IPS-18c (cell line): ENCODE results near the gene CNRIP1.
"Not testable (repeated sequence)": the region's sequence is repeated elsewhere in the genome, so short reads cannot be mapped to it uniquely, and the experiment has no call there.

Experiments
- H3K4me3 ChIP-seq: 2 replicates; pipeline ENCODE4 v1.7.0; 2013; ENCODE audit warnings: low read depth, mild to moderate bottlenecking, low read length, moderate library complexity; ENCODE audit not compliant: insufficient read depth
- H3K9me3 ChIP-seq: one replicate; pipeline ENCODE4 v1.6.1; 2013; ENCODE audit warnings: mild to moderate bottlenecking, low read length, moderate library complexity; ENCODE audit not compliant: control insufficient read depth, insufficient read depth

Gene CNRIP1

DNA sequence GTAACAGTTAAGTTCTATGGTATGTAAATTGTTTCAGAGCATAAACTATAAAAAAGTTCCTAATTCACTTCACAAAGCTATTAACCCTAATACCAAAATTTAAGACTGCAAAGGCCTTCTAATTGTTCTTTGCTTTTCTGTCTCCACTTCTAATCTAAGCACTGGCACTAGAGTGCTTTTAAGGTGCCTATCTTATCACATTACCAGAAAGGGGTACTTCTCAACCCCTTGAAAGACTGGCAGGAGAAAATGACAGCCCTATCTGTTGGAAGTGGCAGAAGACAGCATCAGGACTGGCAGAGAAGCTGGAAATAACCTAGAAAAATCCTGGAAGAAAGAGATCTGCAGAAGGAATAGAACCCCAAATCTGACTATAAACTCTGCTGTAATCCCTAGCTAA, 10.3 kb downstream of the CNRIP1 start:
- H3K4me3 ChIP-seq, result no peak overlapping the region

GRCh38 chr2:68303902-68304272, 15.9 kb downstream of the CNRIP1 start:
- not testable (repeated sequence) for H3K4me3 ChIP-seq, H3K9me3 ChIP-seq

More for the DNA sequence above, 10.3 kb downstream of the CNRIP1 start:
- H3K9me3 ChIP-seq, result no peaks in the 10 kb centered on the region

- H3K9me3 ChIP-seq, result no peaks in the 10 kb centered on the region
- no peak overlapping the region for H3K4me3 ChIP-seq
Measured at GRCh38 chr2:68303033-68303901, 16.5 kb downstream of the CNRIP1 start.

DNA sequence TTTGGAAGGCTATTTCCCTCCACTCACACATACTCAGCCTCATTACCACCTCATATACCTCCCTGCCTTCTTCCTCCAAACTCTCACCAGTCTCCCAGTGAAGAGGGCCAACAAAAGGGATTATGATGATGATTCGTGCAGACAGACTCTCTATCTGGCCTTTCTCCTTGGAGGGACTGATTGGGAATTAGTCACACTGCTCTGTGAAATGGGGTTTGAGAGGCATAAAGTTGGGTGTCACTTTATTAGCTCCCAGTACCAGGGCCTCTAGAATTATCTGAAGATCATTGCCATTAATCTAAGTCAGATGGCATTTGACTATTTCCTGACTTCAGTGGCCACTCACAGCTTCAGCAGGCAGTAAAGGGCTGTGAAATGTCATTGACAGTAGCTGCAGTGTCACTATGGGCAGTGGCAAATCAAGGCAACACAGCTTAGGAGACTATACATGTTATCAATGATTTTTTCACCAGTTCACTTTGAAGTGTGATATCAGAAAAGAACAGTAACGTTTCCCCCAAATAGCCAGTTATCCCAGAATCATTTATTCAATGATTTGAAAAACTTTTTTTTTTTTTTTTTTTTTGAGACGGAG, 17.4 kb downstream of the CNRIP1 start:
- Histone ChIP-seq H3K9me3 (no peaks in the 10 kb centered on the region), H3K4me3 (no peak overlapping the region)

DNA sequence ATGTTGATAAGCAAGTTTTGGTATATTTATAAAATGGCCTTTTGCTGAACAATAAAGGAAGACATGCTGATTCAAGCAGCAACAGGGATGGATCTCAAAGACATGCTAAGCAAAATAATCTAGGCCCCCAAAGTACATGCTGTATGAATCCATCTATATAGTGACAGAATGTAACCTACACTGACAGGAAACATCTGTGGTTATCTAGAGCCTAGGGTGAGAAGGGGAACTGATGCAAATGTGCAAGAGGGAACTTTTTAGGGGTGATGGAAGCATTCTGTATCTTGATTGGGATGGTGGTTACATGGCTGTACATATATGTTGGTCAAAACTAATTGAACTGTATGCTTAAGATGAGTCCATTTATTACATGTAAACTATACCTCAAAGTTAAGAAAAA, 24.2 kb downstream of the CNRIP1 start:
- Histone ChIP-seq H3K4me3 (no peak overlapping the region), H3K9me3 (no peaks in the 10 kb centered on the region)

DNA sequence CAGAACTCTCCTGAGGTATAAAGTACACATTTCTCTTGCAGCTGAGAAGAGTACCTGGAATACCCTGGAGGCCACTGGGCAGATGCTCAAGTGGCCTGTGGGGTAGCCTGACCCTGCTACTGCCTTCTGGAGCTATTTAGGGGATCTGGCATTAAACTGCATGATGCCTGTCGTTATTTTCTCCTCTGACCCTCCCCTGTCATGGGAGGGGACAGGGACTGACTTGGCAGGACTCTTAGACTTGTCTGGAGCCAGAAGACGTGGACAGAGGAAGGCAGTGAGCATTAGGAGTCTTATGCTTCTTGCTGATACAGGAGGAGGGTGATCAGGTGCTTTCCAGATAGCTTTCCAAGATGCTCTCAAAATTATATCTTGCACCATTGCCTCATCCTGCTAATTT, 24.8 kb downstream of the CNRIP1 start:
- Histone ChIP-seq H3K4me3 (no peak overlapping the region), H3K9me3 (no peaks in the 10 kb centered on the region)

GRCh38 chr2:68294187-68294586, 25.6 kb downstream of the CNRIP1 start:
- Histone ChIP-seq H3K4me3 (no peak overlapping the region), H3K9me3 (no peaks in the 10 kb centered on the region)

DNA sequence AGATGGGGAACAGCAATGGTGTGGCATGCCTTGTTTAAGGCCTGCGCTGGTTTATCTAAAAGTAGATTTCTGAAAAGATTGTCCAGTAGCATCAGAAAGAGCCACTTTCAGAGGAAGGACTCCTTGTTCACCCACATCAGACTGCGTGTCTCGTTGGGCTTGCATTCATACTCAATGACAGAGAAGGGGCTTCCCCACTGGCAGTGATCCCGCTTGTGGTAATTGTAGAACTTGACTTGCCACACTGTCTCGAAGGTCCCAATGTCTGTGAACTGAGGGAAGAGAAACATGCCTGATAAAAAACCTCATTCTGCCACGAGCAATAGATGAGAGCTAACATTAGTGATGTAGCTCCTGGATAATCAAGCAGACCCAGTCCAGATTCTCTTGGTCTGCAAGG, 26.0 kb downstream of the CNRIP1 start:
- no peak overlapping the region for H3K4me3 ChIP-seq

GRCh38 chr2:68293024-68293423, 26.7 kb downstream of the CNRIP1 start:
- no peak overlapping the region for H3K4me3 ChIP-seq
- H3K9me3 ChIP-seq, result no peaks in the 10 kb centered on the region

More for the DNA sequence above, 26.0 kb downstream of the CNRIP1 start:
- no peaks in the 10 kb centered on the region for H3K9me3 ChIP-seq

GRCh38 chr2:68292108-68292710, 27.5 kb downstream of the CNRIP1 start:
- no peak overlapping the region for H3K4me3 ChIP-seq
- H3K9me3 ChIP-seq, result no peaks in the 10 kb centered on the region

GRCh38 chr2:68291314-68291713, 28.4 kb downstream of the CNRIP1 start:
- no peak overlapping the region for H3K4me3 ChIP-seq
- no peaks in the 10 kb centered on the region for H3K9me3 ChIP-seq

DNA sequence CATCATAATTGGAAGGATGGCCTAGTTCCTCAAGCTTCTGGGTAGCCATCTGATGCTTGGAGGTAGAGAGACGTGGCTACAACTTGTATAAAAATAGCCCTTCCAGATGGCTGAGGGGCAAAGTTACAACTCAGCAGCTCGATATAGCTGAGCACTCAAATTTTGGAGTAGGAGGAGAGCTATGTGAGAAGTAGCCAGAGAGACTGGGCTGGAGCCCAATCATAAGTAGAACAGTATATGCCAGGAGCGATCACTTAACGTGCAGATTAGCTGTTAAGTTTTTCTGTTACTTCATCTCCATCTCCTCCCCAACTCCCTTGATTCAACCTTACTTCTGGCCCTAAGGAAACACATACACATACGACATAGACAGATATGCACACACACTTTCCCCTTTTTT, 28.8 kb downstream of the CNRIP1 start:
- Histone ChIP-seq H3K9me3 (no peaks in the 10 kb centered on the region), H3K4me3 (no peak overlapping the region)

- H3K4me3 ChIP-seq, result no peak overlapping the region
Measured at GRCh38 chr2:68287580-68288441, 31.9 kb downstream of the CNRIP1 start.

GRCh38 chr2:68284896-68285295, 34.9 kb downstream of the CNRIP1 start:
- Histone ChIP-seq H3K9me3 (no peaks in the 10 kb centered on the region), H3K4me3 (no peak overlapping the region)

More at GRCh38 chr2:68287580-68288441, 31.9 kb downstream of the CNRIP1 start:
- H3K9me3 ChIP-seq, result no peaks in the 10 kb centered on the region

DNA sequence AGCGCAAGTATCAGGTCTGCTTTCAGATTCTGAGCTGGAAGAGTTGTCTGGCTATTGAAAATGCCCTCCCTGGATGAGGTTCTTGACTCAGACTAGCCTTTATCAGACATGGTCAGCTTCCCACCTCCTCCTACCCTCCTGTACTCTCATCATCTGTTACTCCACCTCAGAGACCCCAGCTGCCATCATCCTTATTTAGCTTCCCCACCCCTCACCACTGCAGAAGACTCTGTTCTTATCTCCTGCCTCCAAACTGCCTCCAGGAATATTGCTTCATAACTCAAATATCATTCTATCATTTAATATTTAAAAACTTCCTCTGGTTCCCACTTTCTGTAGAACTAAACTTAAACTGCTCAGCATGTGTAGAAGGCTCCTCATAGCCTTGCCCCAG, 36.3 kb downstream of the CNRIP1 start:
- Histone ChIP-seq H3K4me3 (no peak overlapping the region), H3K9me3 (no peaks in the 10 kb centered on the region)

GRCh38 chr2:68282811-68283418, 36.8 kb downstream of the CNRIP1 start:
- H3K4me3 ChIP-seq, result no peak overlapping the region
- no peaks in the 10 kb centered on the region for H3K9me3 ChIP-seq

GRCh38 chr2:68280796-68281195, 39.0 kb downstream of the CNRIP1 start:
- Histone ChIP-seq H3K9me3 (no peaks in the 10 kb centered on the region), H3K4me3 (no peak overlapping the region)
